Smooth muscle cell (in vitro differentiated cells): ENCODE data around the gene LRRC27. TPM values are rescaled to one million over a fixed set of nuclear protein-coding genes. Genes with fewer than 3 reads are reported as not detected.

Source experiments
- DNase-seq: peaks from one replicate; lab custom pipeline; 2025; ENCODE audit not compliant: unreplicated experiment; lab: John Stamatoyannopoulos, UW
- H2AFZ ChIP-seq: fragments of 200-600 bp; sonication (generic); 2 replicates; pipeline ENCODE4 v1.6.0; 2016; ENCODE audit warnings: antibody characterized with exemption, low read depth, mild to moderate bottlenecking
- H3F3A ChIP-seq: fragments of 200-600 bp; sonication (generic); 2 replicates; pipeline ENCODE4 v1.6.0; 2017; ENCODE audit warnings: antibody characterized with exemption, low read depth
- H3K27ac ChIP-seq: fragments of 200-600 bp; sonication (generic); 2 replicates; pipeline ENCODE4 v1.5.1; 2016; ENCODE audit warnings: low read depth, mild to moderate bottlenecking
- H3K27me3 ChIP-seq: fragments of 200-600 bp; sonication (generic); 2 replicates; pipeline ENCODE4 v1.6.1; 2016; ENCODE audit warnings: low read depth, mild to moderate bottlenecking
- H3K36me3 ChIP-seq: fragments of 200-600 bp; sonication (generic); 2 replicates; pipeline ENCODE4 v1.5.1; 2016; ENCODE audit warnings: low read depth
- H3K4me1 ChIP-seq: fragments of 200-600 bp; sonication (generic); 2 replicates; pipeline ENCODE4 v1.5.1; 2016; ENCODE audit warnings: low read depth
- H3K4me2 ChIP-seq: fragments of 200-600 bp; sonication (generic); 2 replicates; pipeline ENCODE4 v1.6.0; 2016; ENCODE audit warnings: mild to moderate bottlenecking
- H3K4me3 ChIP-seq: fragments of 200-600 bp; sonication (generic); 2 replicates; pipeline ENCODE4 v1.5.1; 2016; ENCODE audit warnings: mild to moderate bottlenecking
- H3K79me2 ChIP-seq: fragments of 200-600 bp; sonication (generic); 2 replicates; pipeline ENCODE4 v1.6.0; 2016; ENCODE audit warnings: low read depth, mild to moderate bottlenecking
- H3K9ac ChIP-seq: fragments of 200-600 bp; sonication (generic); 2 replicates; pipeline ENCODE4 v1.6.0; 2016; ENCODE audit warnings: low read depth
- H3K9me3 ChIP-seq: fragments of 200-600 bp; sonication (generic); replicated peaks from 2 replicates; pipeline ENCODE4 v1.5.1; 2016; ENCODE audit warnings: low read depth
- H4K20me1 ChIP-seq: fragments of 200-600 bp; sonication (generic); 2 replicates; pipeline ENCODE4 v1.6.0; 2016; ENCODE audit warnings: low read depth
- WGBS: methylation state at CpG from one replicate; pipeline ENCODE4 v1.1.7; 2016; ENCODE audit warnings: low lambda C conversion rate; 5-methylcytosine and 5-hydroxymethylcytosine counted together
- polyA plus RNA-seq: library from polyadenylated mRNA; unstranded; fragments of >200 nt; fragmentation: Nextera tagmentation; extraction: Ambion mirVana; gene quantifications from 2 replicates; pipeline ENCODE4 v1.2.1, GENCODE V29; 2016
- total RNA-seq: library from RNA; depleted of rRNA; stranded (reverse); fragments of >200 nt; gene quantifications from 2 replicates; pipeline ENCODE4 v1.2.3, GENCODE V29; 2014
- TF ChIP-seq, protein P1 (sequence below): fragments of 200-600 bp; sonication (generic); IDR thresholded peaks from 2 replicates; pipeline ENCODE4 v1.5.1; 2017; ENCODE audit warnings: borderline replicate concordance, mild to moderate bottlenecking, antibody characterized with exemption; ENCODE audit not compliant: insufficient read depth, poor library complexity, severe bottlenecking

The LRRC27 gene
- total and polyA plus RNA-seq, 2 experiments from 2014 or later, result 7.6 to 11.5 TPM

GRCh38 chr10:132329565-132330485 is 2.2 kb upstream of the LRRC27 start:
- Histone ChIP-seq H3F3A (peaks cover under 1% of the 10 kb centered on the region), H3K4me2 (peak overlapping the region; percentile 91), H3K27me3 (no peaks in the 10 kb centered on the region), H4K20me1 (peaks cover 16% of the 10 kb centered on the region), H3K79me2 (peaks cover 50% of the 10 kb centered on the region), H3K4me1 (peaks cover 24% of the 10 kb centered on the region), H3K9me3 (no peaks in the 10 kb centered on the region), H3K4me3 (peak overlapping the region; percentile 71), H3K36me3 (no peaks in the 10 kb centered on the region), H3K27ac (peak overlapping the region; percentile 70), H3K9ac (peak overlapping the region; percentile 18), H2AFZ (peak overlapping the region; percentile 36)
- WGBS, result 37% methylated on average over 23 of the region's 23 CpGs
- TF ChIP-seq, protein P1, sequence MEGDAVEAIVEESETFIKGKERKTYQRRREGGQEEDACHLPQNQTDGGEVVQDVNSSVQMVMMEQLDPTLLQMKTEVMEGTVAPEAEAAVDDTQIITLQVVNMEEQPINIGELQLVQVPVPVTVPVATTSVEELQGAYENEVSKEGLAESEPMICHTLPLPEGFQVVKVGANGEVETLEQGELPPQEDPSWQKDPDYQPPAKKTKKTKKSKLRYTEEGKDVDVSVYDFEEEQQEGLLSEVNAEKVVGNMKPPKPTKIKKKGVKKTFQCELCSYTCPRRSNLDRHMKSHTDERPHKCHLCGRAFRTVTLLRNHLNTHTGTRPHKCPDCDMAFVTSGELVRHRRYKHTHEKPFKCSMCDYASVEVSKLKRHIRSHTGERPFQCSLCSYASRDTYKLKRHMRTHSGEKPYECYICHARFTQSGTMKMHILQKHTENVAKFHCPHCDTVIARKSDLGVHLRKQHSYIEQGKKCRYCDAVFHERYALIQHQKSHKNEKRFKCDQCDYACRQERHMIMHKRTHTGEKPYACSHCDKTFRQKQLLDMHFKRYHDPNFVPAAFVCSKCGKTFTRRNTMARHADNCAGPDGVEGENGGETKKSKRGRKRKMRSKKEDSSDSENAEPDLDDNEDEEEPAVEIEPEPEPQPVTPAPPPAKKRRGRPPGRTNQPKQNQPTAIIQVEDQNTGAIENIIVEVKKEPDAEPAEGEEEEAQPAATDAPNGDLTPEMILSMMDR, result no peak
- DNase-seq, result no peak

GRCh38 chr10:132330486-132330833 is 1.5 kb upstream of the LRRC27 start:
- Histone ChIP-seq H2AFZ (no peak overlapping the region), H3K9ac (peak overlapping the region; percentile 18), H3K4me3 (peak overlapping the region; percentile 71), H3K4me1 (peaks cover 24% of the 10 kb centered on the region), H3K27me3 (no peaks in the 10 kb centered on the region), H3F3A (no peaks in the 10 kb centered on the region), H3K79me2 (peaks cover 50% of the 10 kb centered on the region), H3K36me3 (no peaks in the 10 kb centered on the region), H3K4me2 (peak overlapping the region; percentile 91), H4K20me1 (peaks cover 16% of the 10 kb centered on the region), H3K27ac (peak overlapping the region; percentile 70), H3K9me3 (no peaks in the 10 kb centered on the region)
- DNase-seq, result no peak
- WGBS, result 78% methylated on average over 8 of the region's 8 CpGs
- TF ChIP-seq, protein P1, result no peak

GRCh38 chr10:132332433-132332754 is 401 bp downstream of the LRRC27 start:
- H4K20me1 ChIP-seq, result peaks cover 16% of the 10 kb centered on the region
- H3K4me1 ChIP-seq, result peaks cover 24% of the 10 kb centered on the region
- peak overlapping the region; percentile 77 for H3K9ac ChIP-seq
- peak overlapping the region; percentile 64 for H3K27ac ChIP-seq
- WGBS, result 29% methylated on average over 16 of the region's 16 CpGs
- peak overlapping the region; percentile 71 for H3K4me3 ChIP-seq
- DNase-seq, result no peak
- TF ChIP-seq, protein P1, result no peak
- H3K9me3 ChIP-seq, result no peaks in the 10 kb centered on the region
- no peaks in the 10 kb centered on the region for H3F3A ChIP-seq
- H3K36me3 ChIP-seq, result no peaks in the 10 kb centered on the region
- H3K27me3 ChIP-seq, result no peaks in the 10 kb centered on the region
- peaks cover 42% of the 10 kb centered on the region for H3K79me2 ChIP-seq
- H3K4me2 ChIP-seq, result peak overlapping the region; percentile 91
- H2AFZ ChIP-seq, result peak overlapping the region; percentile 77
